B cell (primary cell): ENCODE results near the gene RCSD1. TPM values are rescaled to one million over a fixed set of nuclear protein-coding genes. Genes with fewer than 3 reads are reported as not detected.

Experiments
- ATAC-seq: fragments of 200-7000 bp; cut with Tn5 transposase; one replicate; pipeline ENCODE4 v1.10.0; 2021; ENCODE audit warnings: low read depth, mild to moderate bottlenecking, moderate number of reproducible peaks, moderate library complexity
- CTCF ChIA-PET: fragments of 350-600 bp; sonication (Branson Sonifier 250); formaldehyde crosslinking; loops from one replicate; lab custom pipeline; 2021; ENCODE audit warnings: antibody characterized with exemption, inconsistent platforms; lab: Charles Lee
- POLR2A ChIA-PET: fragments of 350-600 bp; sonication (Branson Sonifier 250); formaldehyde crosslinking; loops from one replicate; lab custom pipeline; 2021; ENCODE audit warnings: antibody characterized with exemption; lab: Charles Lee
- DNase-seq: peaks from one replicate; pipeline ENCODE4 v3.0.0; 2013
- H2AFZ ChIP-seq: 2 replicates; pipeline ENCODE4 v1.6.1; 2012; ENCODE audit warnings: mild to moderate bottlenecking, low read depth, low read length; ENCODE audit not compliant: insufficient read depth, poor library complexity, severe bottlenecking
- H3K27ac ChIP-seq, 2 donors: 1 replicate in 1 of 2; 2 replicates in 1 of 2; pipeline ENCODE4 v1.5.1; 2012 to 2013; ENCODE audit warnings: low read length in 2 of 2, mild to moderate bottlenecking in 2 of 2, moderate library complexity in 1 of 2
- H3K27me3 ChIP-seq, 4 experiments: fragments of 200-600 bp in 1 of 4; sonication (generic) in 1 of 4; replicated peaks in 1 of 4; 1 replicate in 2 of 4; 2 replicates in 2 of 4; pipeline versions ENCODE4 v1.6.1 to v1.7.0; 2013 to 2016; ENCODE audit warnings: low read length in 3 of 4, mild to moderate bottlenecking in 2 of 4, mixed read lengths in 1 of 4, moderate library complexity in 1 of 4; ENCODE audit not compliant: insufficient read depth in 4 of 4, control insufficient read depth in 3 of 4; ENCODE audit errors: control extremely low read depth in 1 of 4
- H3K36me3 ChIP-seq, 2 experiments: replicated peaks in 1 of 2; 1 replicate in 1 of 2; 2 replicates in 1 of 2; pipeline versions ENCODE4 v1.6.1 to v1.7.1; 2013; ENCODE audit warnings: low read length in 1 of 2; ENCODE audit not compliant: insufficient read depth in 2 of 2, control insufficient read depth in 1 of 2; ENCODE audit errors: control extremely low read depth in 1 of 2, extremely low read depth in 1 of 2
- H3K4me1 ChIP-seq, 2 donors: fragments of 200-600 bp in 1 of 2; sonication (generic) in 1 of 2; 1 replicate in 1 of 2; 2 replicates in 1 of 2; pipeline versions ENCODE4 v1.5.1 to v1.6.1; 2013 to 2017; ENCODE audit warnings: low read length in 2 of 2; ENCODE audit not compliant: control insufficient read depth in 2 of 2, insufficient read depth in 2 of 2
- H3K4me2 ChIP-seq: replicated peaks from 2 replicates; pipeline ENCODE3; 2012; ENCODE audit warnings: mild to moderate bottlenecking, low read depth, low read length; ENCODE audit not compliant: poor library complexity, severe bottlenecking
- H3K4me3 ChIP-seq, 5 experiments: fragments of 200-600 bp in 1 of 5; sonication (generic) in 1 of 5; 1 replicate in 3 of 5; 2 replicates in 2 of 5; pipeline versions ENCODE4 v1.5.1 to v1.7.0; 2011 to 2016; ENCODE audit warnings: low read length in 4 of 5, mild to moderate bottlenecking in 4 of 5, low read depth in 2 of 5, control low read depth in 1 of 5, moderate library complexity in 1 of 5; ENCODE audit not compliant: insufficient read depth in 1 of 5; ENCODE audit errors: control extremely low read depth in 1 of 5, extremely low read depth in 1 of 5
- H3K79me2 ChIP-seq: fragments of 200-600 bp; sonication (generic); one replicate; pipeline ENCODE4 v1.6.0; 2016; ENCODE audit warnings: low read length; ENCODE audit not compliant: control insufficient read depth, insufficient read depth
- H3K9ac ChIP-seq: fragments of 200-600 bp; sonication (generic); 2 replicates; pipeline ENCODE4 v1.6.1; 2017; ENCODE audit warnings: mild to moderate bottlenecking, low read length, moderate library complexity
- H3K9me3 ChIP-seq, 3 donors: one replicate each; pipeline versions ENCODE4 v1.6.1 to v1.7.1; 2013; ENCODE audit warnings: low read length in 2 of 3; ENCODE audit not compliant: control insufficient read depth in 2 of 3, insufficient read depth in 1 of 3; ENCODE audit errors: control extremely low read depth in 1 of 3
- H4K20me1 ChIP-seq: 2 replicates; pipeline ENCODE4 v1.6.0; 2012; ENCODE audit warnings: mild to moderate bottlenecking, low read length; ENCODE audit not compliant: insufficient read depth, control insufficient read depth, poor library complexity, severe bottlenecking
- H3K27ac Mint-ChIP-seq: one replicate; pipeline ENCODE4 v1.8.0; 2021; ENCODE audit warnings: mixed read lengths
- H3K27me3 Mint-ChIP-seq: one replicate; pipeline ENCODE4 v1.8.0; 2021; ENCODE audit warnings: mixed read lengths
- H3K4me1 Mint-ChIP-seq: one replicate; pipeline ENCODE4 v1.8.0; 2021; ENCODE audit warnings: mixed read lengths
- H3K4me3 Mint-ChIP-seq: one replicate; pipeline ENCODE4 v1.8.0; 2021; ENCODE audit warnings: mixed read lengths
- H3K9me3 Mint-ChIP-seq: one replicate; pipeline ENCODE4 v1.8.0; 2022; ENCODE audit warnings: mixed read lengths; ENCODE audit not compliant: insufficient read depth
- EZH2 ChIP-seq: IDR thresholded peaks from 2 replicates; pipeline ENCODE4 v1.6.1; 2012; ENCODE audit warnings: borderline replicate concordance, low read depth, mild to moderate bottlenecking, moderate library complexity, low read length; ENCODE audit not compliant: insufficient read depth, poor library complexity, severe bottlenecking
- WGBS: methylation state at CpG from one replicate; pipeline ENCODE4 v1.1.5; 2013; ENCODE audit warnings: missing lambda C conversion rate; ENCODE audit not compliant: insufficient coverage; 5-methylcytosine and 5-hydroxymethylcytosine counted together
- intact Hi-C: fragments of 100-400 bp; cut with micrococcal nuclease; formaldehyde crosslinking; loops from one replicate; pipeline ENCODE4 v1.10.0; 2022
- polyA plus RNA-seq: library from polyadenylated mRNA; depleted of rRNA; stranded (reverse); fragments of >200 nt; gene quantifications from 2 replicates; pipeline ENCODE4 v1.2.3, GENCODE V29; 2012
- total RNA-seq, 2 donors: library from RNA; stranded (reverse); fragments of 120-200 nt in 1 of 2; gene quantifications; 1 replicate in 1 of 2; 2 replicates in 1 of 2; pipeline versions ENCODE4 v1.2.3 to v1.2.4, GENCODE V29; 2013 to 2022
- TF ChIP-seq, protein P1 (sequence below): fragments of 200-600 bp; IDR thresholded peaks from one replicate; pipeline ENCODE4 v1.8.0; 2022; ENCODE audit warnings: antibody characterized with exemption, mild to moderate bottlenecking

RCSD1 gene
- total and polyA plus RNA-seq, 2 donors (not counting 1 experiment from before 2014, with no cell fraction given) = 129 to 525 TPM

DNA sequence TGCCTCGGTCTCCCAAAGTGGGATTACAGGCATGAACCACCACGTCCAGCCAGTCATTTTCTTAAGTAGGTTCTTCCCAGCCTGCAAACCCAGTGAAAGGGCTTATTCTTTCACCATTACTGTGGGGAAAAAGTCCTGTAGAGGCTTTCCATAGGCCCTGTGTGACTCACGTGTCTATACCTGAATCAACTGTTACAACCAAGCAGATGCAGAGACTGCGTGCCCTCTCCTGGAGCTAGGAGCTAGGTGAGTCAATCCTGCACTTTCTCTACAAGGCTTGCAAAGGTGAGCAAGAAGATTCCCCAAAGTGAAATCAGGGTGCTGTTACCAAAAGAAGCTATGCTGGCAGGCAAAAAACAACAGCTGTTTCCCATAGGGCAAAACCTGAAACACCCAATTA lies 77.9 kb downstream of the RCSD1 start:
- POLR2A ChIA-PET = interaction anchor here (1.4 kb wide), 1 partner anchor 90 kb away, joined by 5 read pairs; no protein-coding TSS in a partner anchor
- peak overlapping the region; percentile 56 for H3K4me2 ChIP-seq
- peaks cover 68% of the 10 kb centered on the region for H3K4me1 Mint-ChIP-seq

DNA sequence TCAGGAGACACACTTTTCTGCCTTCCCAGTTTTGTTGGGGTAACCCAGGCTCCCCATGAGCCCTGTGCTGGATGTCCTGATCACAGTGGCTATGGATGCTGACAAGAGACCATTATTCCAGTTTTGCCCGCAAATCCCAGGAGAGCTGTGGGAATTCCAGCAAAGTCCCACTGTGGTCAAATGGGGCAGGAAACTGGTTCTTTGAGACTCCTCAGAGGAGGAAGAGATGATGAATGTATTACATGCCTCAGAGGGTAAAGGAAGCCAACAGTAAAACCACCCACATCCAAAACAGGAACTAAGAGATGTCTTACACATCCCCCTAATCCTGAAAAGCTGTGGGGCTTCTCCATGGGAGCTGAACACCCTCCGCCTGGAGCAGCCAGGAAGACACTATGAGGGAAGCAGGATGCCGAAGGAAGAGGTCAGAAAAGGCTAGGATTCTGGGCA lies 78.9 kb downstream of the RCSD1 start:
- WGBS = 11% methylated on average over 3 of the region's 3 CpGs
- Histone ChIP-seq H3K4me2 (peak overlapping the region; percentile 56), H3K9ac (peak overlapping the region; percentile 16), H3K4me1 (peaks cover 58 to 59% of the 10 kb centered on the region in 2 donors), H3K4me3 (peak overlapping the region in 1 of 5 experiments; percentile 6), H4K20me1 (peaks cover 47% of the 10 kb centered on the region), H3K36me3 (peaks cover 9 to 22% of the 10 kb centered on the region in 2 experiments), H3K27ac (peak overlapping the region; percentile 21 to 45), H3K27me3 (no peaks in the 10 kb centered on the region), H3K79me2 (peaks cover under 1% of the 10 kb centered on the region), H3K9me3 (no peaks in the 10 kb centered on the region), H2AFZ (no peak overlapping the region)
- ChIA-PET CTCF (interaction anchor here (0.6 to 2.4 kb wide), 6 partner anchors 11 to 618 kb away, joined by 3 to 12 read pairs (median 4); no protein-coding TSS in a partner anchor), POLR2A (interaction anchor here (0.7 kb wide), 1 partner anchor 16 kb away, joined by 9 read pairs; no protein-coding TSS in a partner anchor)
- peaks cover 66% of the 10 kb centered on the region for H3K4me1 Mint-ChIP-seq
- DNase-seq = peak; percentile 75
- no peaks in the 10 kb centered on the region for H3K9me3 Mint-ChIP-seq
- TF ChIP-seq, protein P1, sequence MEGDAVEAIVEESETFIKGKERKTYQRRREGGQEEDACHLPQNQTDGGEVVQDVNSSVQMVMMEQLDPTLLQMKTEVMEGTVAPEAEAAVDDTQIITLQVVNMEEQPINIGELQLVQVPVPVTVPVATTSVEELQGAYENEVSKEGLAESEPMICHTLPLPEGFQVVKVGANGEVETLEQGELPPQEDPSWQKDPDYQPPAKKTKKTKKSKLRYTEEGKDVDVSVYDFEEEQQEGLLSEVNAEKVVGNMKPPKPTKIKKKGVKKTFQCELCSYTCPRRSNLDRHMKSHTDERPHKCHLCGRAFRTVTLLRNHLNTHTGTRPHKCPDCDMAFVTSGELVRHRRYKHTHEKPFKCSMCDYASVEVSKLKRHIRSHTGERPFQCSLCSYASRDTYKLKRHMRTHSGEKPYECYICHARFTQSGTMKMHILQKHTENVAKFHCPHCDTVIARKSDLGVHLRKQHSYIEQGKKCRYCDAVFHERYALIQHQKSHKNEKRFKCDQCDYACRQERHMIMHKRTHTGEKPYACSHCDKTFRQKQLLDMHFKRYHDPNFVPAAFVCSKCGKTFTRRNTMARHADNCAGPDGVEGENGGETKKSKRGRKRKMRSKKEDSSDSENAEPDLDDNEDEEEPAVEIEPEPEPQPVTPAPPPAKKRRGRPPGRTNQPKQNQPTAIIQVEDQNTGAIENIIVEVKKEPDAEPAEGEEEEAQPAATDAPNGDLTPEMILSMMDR = no peak
- TF ChIP-seq EZH2 = no peak
- H3K4me3 Mint-ChIP-seq = peak overlapping the region; percentile 75
- no peaks in the 10 kb centered on the region for H3K27me3 Mint-ChIP-seq
- peak overlapping the region; percentile 83 for H3K27ac Mint-ChIP-seq
- ATAC-seq = peak; percentile 65
- intact Hi-C loops = no loop called here

More for the DNA sequence above, 77.9 kb downstream of the RCSD1 start:
- TF ChIP-seq EZH2 = no peak
- TF ChIP-seq, protein P1 = no peak
- no peak overlapping the region for H3K27ac ChIP-seq
- H3K79me2 ChIP-seq = peaks cover 8% of the 10 kb centered on the region
- 83% methylated on average over 2 of the region's 4 CpGs for WGBS
- DNase-seq (no peak), ATAC-seq (no peak)
- peaks cover 54% of the 10 kb centered on the region for H4K20me1 ChIP-seq
- peak overlapping the region; percentile 71 for H3K27ac Mint-ChIP-seq
- CTCF ChIA-PET = interaction anchor here (0.9 to 2.4 kb wide), 6 partner anchors 10 to 174 kb away, joined by 3 to 12 read pairs (median 4); no protein-coding TSS in a partner anchor
- intact Hi-C loops = loop anchor here (2.0 kb wide), 1 partner anchor 19 kb away; no protein-coding TSS in a partner anchor
- H3K27me3 ChIP-seq = no peaks in the 10 kb centered on the region
- no peaks in the 10 kb centered on the region for H3K9me3 ChIP-seq
- H3K4me3 Mint-ChIP-seq = peak overlapping the region; percentile 36
- no peak overlapping the region for H3K9ac ChIP-seq
- peaks cover 49 to 54% of the 10 kb centered on the region in 2 donors for H3K4me1 ChIP-seq
- H3K36me3 ChIP-seq = peaks cover 14 to 32% of the 10 kb centered on the region in 2 experiments
- no peaks in the 10 kb centered on the region for H3K9me3 Mint-ChIP-seq
- H3K4me3 ChIP-seq = no peak overlapping the region
- no peaks in the 10 kb centered on the region for H3K27me3 Mint-ChIP-seq
- H2AFZ ChIP-seq = no peak overlapping the region
